Endodermal cell (in vitro differentiated cells): Measurements from ENCODE around the gene FRS2. TPM values are rescaled to one million over a fixed set of nuclear protein-coding genes. Genes with fewer than 3 reads are reported as not detected.
A peak's percentile ranks its signal among the peaks of the same experiment; 100 is the strongest.

Source experiments
- DNase-seq: peaks from one replicate; pipeline ENCODE4 v3.0.0-alpha.2; 2017
- H3K27ac ChIP-seq: 2 replicates; pipeline ENCODE4 v1.5.1; 2013; ENCODE audit warnings: mild to moderate bottlenecking, low read depth, low read length, moderate library complexity
- H3K27me3 ChIP-seq: 2 replicates; pipeline ENCODE4 v1.6.1; 2013; ENCODE audit warnings: mild to moderate bottlenecking, low read length, moderate library complexity; ENCODE audit not compliant: insufficient read depth, control insufficient read depth, poor library complexity, severe bottlenecking
- H3K36me3 ChIP-seq: 2 replicates; pipeline ENCODE4 v1.7.0; 2013; ENCODE audit warnings: mild to moderate bottlenecking, low read length, moderate library complexity; ENCODE audit not compliant: control insufficient read depth, insufficient read depth
- H3K4me1 ChIP-seq: one replicate; pipeline ENCODE4 v1.7.0; 2013; ENCODE audit warnings: low read length; ENCODE audit not compliant: control insufficient read depth, insufficient read depth
- H3K4me3 ChIP-seq: 2 replicates; pipeline ENCODE4 v1.5.1; 2013; ENCODE audit warnings: mild to moderate bottlenecking, low read length, moderate library complexity
- H3K9ac ChIP-seq: 2 replicates; pipeline ENCODE4 v1.6.1; 2013; ENCODE audit warnings: mild to moderate bottlenecking, low read length, moderate library complexity; ENCODE audit not compliant: poor library complexity, severe bottlenecking; ENCODE audit errors: extremely low read depth
- H3K9me3 ChIP-seq: 2 replicates; pipeline ENCODE4 v1.6.1; 2013; ENCODE audit warnings: mild to moderate bottlenecking, low read length, moderate library complexity; ENCODE audit not compliant: control insufficient read depth
- H3K27ac Mint-ChIP-seq: 2 replicates; pipeline ENCODE4 v1.8.0; 2020; ENCODE audit warnings: mixed read lengths
- H3K27me3 Mint-ChIP-seq: 2 replicates; pipeline ENCODE4 v1.8.0; 2021; ENCODE audit warnings: mild to moderate bottlenecking, mixed read lengths; ENCODE audit not compliant: insufficient read depth
- H3K36me3 Mint-ChIP-seq: 2 replicates; pipeline ENCODE4 v1.8.0; 2020; ENCODE audit warnings: low read depth, mixed read lengths
- H3K4me1 Mint-ChIP-seq: 2 replicates; pipeline ENCODE4 v1.8.0; 2020; ENCODE audit warnings: mixed read lengths
- H3K4me3 Mint-ChIP-seq: 2 replicates; pipeline ENCODE4 v1.8.0; 2020; ENCODE audit warnings: mild to moderate bottlenecking, moderate library complexity, mixed read lengths
- H3K9me3 Mint-ChIP-seq: 2 replicates; pipeline ENCODE4 v1.8.0; 2020; ENCODE audit warnings: mild to moderate bottlenecking, mixed read lengths
- CTCF ChIP-seq: fragments of 200-600 bp; sonication (generic); conservative IDR thresholded peaks from 2 replicates; pipeline ENCODE4 v1.5.0; 2021; ENCODE audit warnings: antibody characterized with exemption, mild to moderate bottlenecking
- WGBS, 2 experiments: methylation state at CpG; one replicate each; pipeline versions ENCODE4 v1.1.5 to v1.1.7; 2013; ENCODE audit warnings: missing lambda C conversion rate in 2 of 2, mixed read lengths in 1 of 2; ENCODE audit not compliant: insufficient coverage in 1 of 2, insufficient read length in 1 of 2; 5-methylcytosine and 5-hydroxymethylcytosine counted together
- total RNA-seq, 2 donors: library from RNA; stranded (reverse); fragmentation: NEBNext Ultra II Directional in 1 of 2; extraction: Animal tissue kit (Norgen Biotek cat#: 25700) in 1 of 2; gene quantifications; 2 replicates in 1 of 2; 3 replicates in 1 of 2; pipeline ENCODE4 v1.2.1, GENCODE V29; 2021

Gene FRS2
- total RNA-seq, 2 donors from 2014 or later: 63.1 to 65.8 TPM

- H3K9me3 ChIP-seq: no peaks in the 10 kb centered on the region
- H3K27me3 ChIP-seq: no peaks in the 10 kb centered on the region
- no peak overlapping the region for H3K27ac ChIP-seq
- WGBS, 2 experiments: 91 to 95% methylated on average over 3 to 5 of the region's 6 CpGs
- H3K4me3 Mint-ChIP-seq: no peak overlapping the region
- H3K9me3 Mint-ChIP-seq: no peaks in the 10 kb centered on the region
- H3K4me1 ChIP-seq: peaks cover 3% of the 10 kb centered on the region
- peak overlapping the region; percentile 27 for H3K4me3 ChIP-seq
- no peaks in the 10 kb centered on the region for H3K27me3 Mint-ChIP-seq
- no peak overlapping the region for H3K9ac ChIP-seq
- peaks cover 48% of the 10 kb centered on the region for H3K4me1 Mint-ChIP-seq
- H3K36me3 ChIP-seq: peaks cover 17% of the 10 kb centered on the region
- DNase-seq: no peak
- no peak overlapping the region for H3K27ac Mint-ChIP-seq
- H3K36me3 Mint-ChIP-seq: peaks cover 4% of the 10 kb centered on the region
- no peak for TF ChIP-seq CTCF
Measured at GRCh38 chr12:69476276-69477017, 6.3 kb downstream of the FRS2 start.

GRCh38 chr12:69479675-69480074, 9.5 kb downstream of the FRS2 start:
- Mint-ChIP-seq H3K9me3 (no peaks in the 10 kb centered on the region), H3K36me3 (peaks cover 6% of the 10 kb centered on the region), H3K4me1 (peaks cover 37% of the 10 kb centered on the region), H3K4me3 (no peak overlapping the region), H3K27ac (no peak overlapping the region), H3K27me3 (no peaks in the 10 kb centered on the region)
- Histone ChIP-seq H3K4me3 (no peak overlapping the region), H3K9me3 (peaks cover 5% of the 10 kb centered on the region), H3K9ac (no peak overlapping the region), H3K27ac (no peak overlapping the region), H3K36me3 (peaks cover 21% of the 10 kb centered on the region), H3K27me3 (no peaks in the 10 kb centered on the region), H3K4me1 (peaks cover 3% of the 10 kb centered on the region)
- 95 to 100% methylated on average over 1 of the region's 2 CpGs for WGBS, 2 experiments
- TF ChIP-seq CTCF: no peak
- DNase-seq: no peak

GRCh38 chr12:69480698-69481097, 10.5 kb downstream of the FRS2 start:
- Mint-ChIP-seq H3K4me1 (peaks cover 27% of the 10 kb centered on the region), H3K9me3 (no peaks in the 10 kb centered on the region), H3K27me3 (no peaks in the 10 kb centered on the region), H3K4me3 (no peak overlapping the region), H3K36me3 (peaks cover 8% of the 10 kb centered on the region), H3K27ac (no peak overlapping the region)
- no peak overlapping the region for H3K9ac ChIP-seq
- H3K4me3 ChIP-seq: no peak overlapping the region
- H3K9me3 ChIP-seq: peaks cover 9% of the 10 kb centered on the region
- H3K27me3 ChIP-seq: no peaks in the 10 kb centered on the region
- DNase-seq: no peak
- 96% methylated on average over 4 of the region's 4 CpGs; no CpG with 5 or more reads in 1 of the 2 experiments for WGBS, 2 experiments
- peaks cover 27% of the 10 kb centered on the region for H3K36me3 ChIP-seq
- no peak for TF ChIP-seq CTCF
- no peak overlapping the region for H3K27ac ChIP-seq
- no peaks in the 10 kb centered on the region for H3K4me1 ChIP-seq
